Activated B cell treated with CpG ODN at 0.5 μM for 24 hours (primary cell): ENCODE data around the gene DNAH6. TPM values are rescaled to one million over a fixed set of nuclear protein-coding genes. Genes with fewer than 3 reads are reported as not detected.

Experiments used
- ATAC-seq: fragments of 200-7000 bp; cut with Tn5 transposase; one replicate; pipeline ENCODE4 v1.10.0; 2021; ENCODE audit warnings: low read depth, mild to moderate bottlenecking, moderate library complexity
- CTCF ChIA-PET: fragments of 350-600 bp; sonication (Branson Sonifier 250); formaldehyde crosslinking; loops from one replicate; lab custom pipeline; 2021; ENCODE audit warnings: antibody characterized with exemption; lab: Charles Lee
- POLR2A ChIA-PET: fragments of 350-600 bp; sonication (Branson Sonifier 250); formaldehyde crosslinking; loops from one replicate; lab custom pipeline; 2021; ENCODE audit warnings: antibody characterized with exemption; lab: Charles Lee
- DNase-seq: peaks from one replicate; pipeline ENCODE4 v3.0.0; 2022
- H3K27ac Mint-ChIP-seq: one replicate; pipeline ENCODE4 v1.8.0; 2020; ENCODE audit warnings: mixed read lengths
- H3K27me3 Mint-ChIP-seq: one replicate; pipeline ENCODE4 v1.8.0; 2021; ENCODE audit warnings: mixed read lengths
- H3K36me3 Mint-ChIP-seq: one replicate; pipeline ENCODE4 v1.8.0; 2021; ENCODE audit warnings: low read depth, mixed read lengths
- H3K4me1 Mint-ChIP-seq: one replicate; pipeline ENCODE4 v1.8.0; 2021; ENCODE audit warnings: mixed read lengths
- H3K4me3 Mint-ChIP-seq: one replicate; pipeline ENCODE4 v1.8.0; 2020; ENCODE audit warnings: mild to moderate bottlenecking, mixed read lengths
- H3K9me3 Mint-ChIP-seq: one replicate; pipeline ENCODE4 v1.8.0; 2020; ENCODE audit warnings: mixed read lengths
- CTCF ChIP-seq: fragments of 200-600 bp; IDR thresholded peaks from one replicate; pipeline ENCODE4 v1.8.0; 2022; ENCODE audit warnings: antibody characterized with exemption, mild to moderate bottlenecking
- intact Hi-C: fragments of 100-400 bp; cut with micrococcal nuclease; formaldehyde crosslinking; loops from one replicate; pipeline ENCODE4 v1.15.1; 2024
- total RNA-seq: library from RNA; stranded (reverse); gene quantifications from 2 replicates; pipeline ENCODE4 v1.2.3, GENCODE V29; 2022

DNAH6 gene
- total RNA-seq, 1 donor from 2014 or later, result 0.82 TPM

- H3K4me1 Mint-ChIP-seq, result no peaks in the 10 kb centered on the region
- intact Hi-C loops, result no loop called here
- H3K4me3 Mint-ChIP-seq, result no peak overlapping the region
- ChIA-PET POLR2A (no interaction called here), CTCF (no interaction called here)
- H3K27ac Mint-ChIP-seq, result no peak overlapping the region
- no peaks in the 10 kb centered on the region for H3K36me3 Mint-ChIP-seq
- H3K27me3 Mint-ChIP-seq, result peaks cover 12% of the 10 kb centered on the region
- no peak for DNase-seq
- H3K9me3 Mint-ChIP-seq, result no peaks in the 10 kb centered on the region
- TF ChIP-seq CTCF, result no peak
- no peak for ATAC-seq
Observed at GRCh38 chr2:84755096-84755495, 238.8 kb downstream of the DNAH6 start.

- Mint-ChIP-seq H3K9me3 (no peaks in the 10 kb centered on the region), H3K27ac (no peak overlapping the region), H3K36me3 (no peaks in the 10 kb centered on the region), H3K4me3 (no peak overlapping the region), H3K27me3 (peaks cover 14% of the 10 kb centered on the region), H3K4me1 (no peaks in the 10 kb centered on the region)
- TF ChIP-seq CTCF, result no peak
- ATAC-seq, result no peak
- DNase-seq, result no peak
- intact Hi-C loops, result no loop called here
- CTCF ChIA-PET, result no interaction called here
- POLR2A ChIA-PET, result no interaction called here
Observed at GRCh38 chr2:84757648-84758047, 241.3 kb downstream of the DNAH6 start.

GRCh38 chr2:84766791-84767190 is 250.5 kb downstream of the DNAH6 start:
- no peak for TF ChIP-seq CTCF

GRCh38 chr2:84768840-84769239 is 252.5 kb downstream of the DNAH6 start:
- Mint-ChIP-seq H3K36me3 (no peaks in the 10 kb centered on the region), H3K4me3 (no peak overlapping the region), H3K27me3 (no peaks in the 10 kb centered on the region), H3K4me1 (no peaks in the 10 kb centered on the region), H3K27ac (no peak overlapping the region), H3K9me3 (peaks cover 15% of the 10 kb centered on the region)
- no peak for DNase-seq
- no peak for TF ChIP-seq CTCF
- ChIA-PET POLR2A (no interaction called here), CTCF (no interaction called here)
- no peak for ATAC-seq
- intact Hi-C loops, result no loop called here

More at GRCh38 chr2:84766791-84767190, 250.5 kb downstream of the DNAH6 start:
- Mint-ChIP-seq H3K4me3 (no peak overlapping the region), H3K4me1 (no peaks in the 10 kb centered on the region), H3K27me3 (no peaks in the 10 kb centered on the region), H3K9me3 (peaks cover 8% of the 10 kb centered on the region), H3K36me3 (no peaks in the 10 kb centered on the region), H3K27ac (no peak overlapping the region)
- intact Hi-C loops, result no loop called here
- ATAC-seq (no peak), DNase-seq (no peak)
- POLR2A ChIA-PET, result no interaction called here
- CTCF ChIA-PET, result no interaction called here

GRCh38 chr2:84770280-84770679 is 254.0 kb downstream of the DNAH6 start:
- ATAC-seq (no peak), DNase-seq (no peak)
- Mint-ChIP-seq H3K4me1 (no peaks in the 10 kb centered on the region), H3K9me3 (peaks cover 25% of the 10 kb centered on the region), H3K36me3 (no peaks in the 10 kb centered on the region), H3K27me3 (no peaks in the 10 kb centered on the region), H3K27ac (no peak overlapping the region), H3K4me3 (no peak overlapping the region)
- POLR2A ChIA-PET, result no interaction called here
- intact Hi-C loops, result no loop called here
- CTCF ChIA-PET, result no interaction called here
- TF ChIP-seq CTCF, result no peak
